NCI-H526 treated with DMSO at 0.1 percent for 48 hours (cell line): ENCODE data around the gene SPATA31D3.
"Not testable (repeated sequence)": the region's sequence is repeated elsewhere in the genome, so short reads cannot be mapped to it uniquely, and the experiment has no call there.

Experiments
- DNase-seq: peaks from one replicate; lab custom pipeline; 2025; lab: John Stamatoyannopoulos, UW

SPATA31D3 gene

GRCh38 chr9:81943393-81943792 is at the start of gene SPATA31D3:
TSS of gene SPATA31D3 (plus strand) at chr9:81943500. CDS start at chr9:81943586, 86 bp downstream.
- not testable (repeated sequence) for DNase-seq

GRCh38 chr9:81893929-81894328 is 49.4 kb upstream of the SPATA31D3 start:
- no peak for DNase-seq

- no peak for DNase-seq
These were observed 48.4 kb upstream of the SPATA31D3 start for GRCh38 chr9:81894891-81895290.

GRCh38 chr9:81896070-81896469 is 47.2 kb upstream of the SPATA31D3 start:
- DNase-seq, result no peak

GRCh38 chr9:81898851-81899250 is 44.4 kb upstream of the SPATA31D3 start:
- no peak for DNase-seq

- DNase-seq, result no peak
These were observed 41.1 kb upstream of the SPATA31D3 start for GRCh38 chr9:81902196-81902595.

GRCh38 chr9:81902626-81903025 is 40.7 kb upstream of the SPATA31D3 start:
- DNase-seq, result no peak

- DNase-seq, result no peak
These were observed 36.6 kb upstream of the SPATA31D3 start for GRCh38 chr9:81906671-81907070.

- no peak for DNase-seq
These were observed 31.2 kb upstream of the SPATA31D3 start for GRCh38 chr9:81912135-81912534.

- DNase-seq, result no peak
These were observed 27.3 kb upstream of the SPATA31D3 start for GRCh38 chr9:81915801-81916505.

GRCh38 chr9:81918507-81918906 is 24.8 kb upstream of the SPATA31D3 start:
- DNase-seq, result not testable (repeated sequence)

GRCh38 chr9:81928305-81928704 is 15.0 kb upstream of the SPATA31D3 start, which contains the start of gene SPATA31D4:
TSS of gene SPATA31D4 (plus strand) at chr9:81928428. CDS start at chr9:81928514, 86 bp downstream.
- not testable (repeated sequence) for DNase-seq

GRCh38 chr9:81930147-81930546 is 13.2 kb upstream of the SPATA31D3 start:
- not testable (repeated sequence) for DNase-seq

- not testable (repeated sequence) for DNase-seq
These were observed 9.8 kb upstream of the SPATA31D3 start for GRCh38 chr9:81933547-81933946.

- not testable (repeated sequence) for DNase-seq
These were observed 5.3 kb downstream of the SPATA31D3 start for GRCh38 chr9:81948650-81949049.

- no peak for DNase-seq
These were observed 9.8 kb downstream of the SPATA31D3 start for GRCh38 chr9:81953096-81953495.

GRCh38 chr9:81955625-81956024 is 12.3 kb downstream of the SPATA31D3 start:
- no peak for DNase-seq

- no peak for DNase-seq
These were observed 21.2 kb downstream of the SPATA31D3 start for GRCh38 chr9:81964218-81965171.

GRCh38 chr9:81968026-81968425 is 24.7 kb downstream of the SPATA31D3 start:
- no peak for DNase-seq

GRCh38 chr9:81969971-81970370 is 26.7 kb downstream of the SPATA31D3 start:
- DNase-seq, result no peak

GRCh38 chr9:81971727-81972126 is 28.4 kb downstream of the SPATA31D3 start:
- no peak for DNase-seq

GRCh38 chr9:81974764-81975163 is 31.5 kb downstream of the SPATA31D3 start:
- no peak for DNase-seq

- no peak for DNase-seq
These were observed 33.1 kb downstream of the SPATA31D3 start for GRCh38 chr9:81976351-81976750.
